Erythroblast (primary cell): ENCODE results near the gene STK10.

ENCODE experiments used
- GATA1 ChIP-seq: IDR thresholded peaks from 2 replicates; pipeline ENCODE4 v1.6.1; 2011; ENCODE audit warnings: low read depth, mild to moderate bottlenecking, control low read depth, low read length, moderate library complexity
- POLR2A ChIP-seq: IDR thresholded peaks from 2 replicates; pipeline ENCODE4 v1.6.1; 2011; ENCODE audit warnings: mild to moderate bottlenecking, low read length

- TF ChIP-seq POLR2A, result no peak
- no peak for TF ChIP-seq GATA1
Observed at GRCh38 chr5:172046593-172046992, 141.4 kb downstream of the STK10 start.
